Activated T-helper 17 cell treated with anti-CD3 and anti-CD28 coated beads, Interleukin-2, amount 50 U/mL, for 72 hours (primary cell): Measurements from ENCODE around the gene MMD2. TPM values are rescaled to one million over a fixed set of nuclear protein-coding genes. Genes with fewer than 3 reads are reported as not detected.

ENCODE experiments used
- ATAC-seq: fragments of 150-1000 bp; cut with Tn5 transposase; replicated peaks from 2 replicates; pipeline ENCODE4 v1.10.0; 2021; ENCODE audit warnings: mild to moderate bottlenecking, moderate library complexity
- H3K27ac Mint-ChIP-seq: one replicate; pipeline ENCODE4 v1.8.0; 2022; ENCODE audit warnings: mixed read lengths
- H3K27me3 Mint-ChIP-seq: one replicate; pipeline ENCODE4 v1.8.0; 2022; ENCODE audit warnings: mixed read lengths
- H3K36me3 Mint-ChIP-seq: one replicate; pipeline ENCODE4 v1.8.0; 2022; ENCODE audit warnings: low read depth, mild to moderate bottlenecking, mixed read lengths
- H3K4me1 Mint-ChIP-seq: one replicate; pipeline ENCODE4 v1.8.0; 2022; ENCODE audit warnings: mixed read lengths
- H3K4me3 Mint-ChIP-seq: one replicate; pipeline ENCODE4 v1.8.0; 2022; ENCODE audit warnings: mild to moderate bottlenecking, mixed read lengths
- H3K9me3 Mint-ChIP-seq: one replicate; pipeline ENCODE4 v1.8.0; 2022; ENCODE audit warnings: mixed read lengths
- total RNA-seq, 2 donors: library from RNA; stranded (reverse); gene quantifications; one replicate each; pipeline ENCODE4 v1.2.3, GENCODE V29; 2022

MMD2 gene
- total RNA-seq, 2 donors from 2014 or later = not detected

GRCh38 chr7:4878336-4879335, 80.4 kb downstream of the MMD2 start:
- no peak overlapping the region for H3K4me3 Mint-ChIP-seq

GRCh38 chr7:4876586-4876985, 82.4 kb downstream of the MMD2 start:
- H3K27me3 Mint-ChIP-seq = peaks cover 11% of the 10 kb centered on the region
- no peaks in the 10 kb centered on the region for H3K9me3 Mint-ChIP-seq
- H3K4me1 Mint-ChIP-seq = no peaks in the 10 kb centered on the region
- no peaks in the 10 kb centered on the region for H3K36me3 Mint-ChIP-seq
- no peak for ATAC-seq
- H3K27ac Mint-ChIP-seq = no peak overlapping the region
- no peak overlapping the region for H3K4me3 Mint-ChIP-seq

More at GRCh38 chr7:4878336-4879335, 80.4 kb downstream of the MMD2 start:
- Mint-ChIP-seq H3K9me3 (no peaks in the 10 kb centered on the region), H3K36me3 (no peaks in the 10 kb centered on the region), H3K27ac (no peak overlapping the region), H3K27me3 (peaks cover 15% of the 10 kb centered on the region), H3K4me1 (peaks cover 6% of the 10 kb centered on the region)
- no peak for ATAC-seq

- Mint-ChIP-seq H3K9me3 (no peaks in the 10 kb centered on the region), H3K27ac (no peak overlapping the region), H3K4me1 (no peaks in the 10 kb centered on the region), H3K27me3 (peaks cover 12% of the 10 kb centered on the region), H3K36me3 (no peaks in the 10 kb centered on the region), H3K4me3 (no peak overlapping the region)
- ATAC-seq = no peak
Measured at GRCh38 chr7:4875391-4875790, 83.6 kb downstream of the MMD2 start.

GRCh38 chr7:4873071-4873944, 85.7 kb downstream of the MMD2 start:
- no peak for ATAC-seq
- no peak overlapping the region for H3K27ac Mint-ChIP-seq
- H3K9me3 Mint-ChIP-seq = no peaks in the 10 kb centered on the region
- H3K27me3 Mint-ChIP-seq = peaks cover 17% of the 10 kb centered on the region
- H3K4me1 Mint-ChIP-seq = no peaks in the 10 kb centered on the region
- no peak overlapping the region for H3K4me3 Mint-ChIP-seq
- no peaks in the 10 kb centered on the region for H3K36me3 Mint-ChIP-seq

GRCh38 chr7:4871930-4872675, 86.9 kb downstream of the MMD2 start:
- Mint-ChIP-seq H3K9me3 (no peaks in the 10 kb centered on the region), H3K4me1 (no peaks in the 10 kb centered on the region), H3K36me3 (no peaks in the 10 kb centered on the region), H3K4me3 (no peak overlapping the region), H3K27ac (no peak overlapping the region), H3K27me3 (peaks cover 17% of the 10 kb centered on the region)
- no peak for ATAC-seq

GRCh38 chr7:4871056-4871680, 87.8 kb downstream of the MMD2 start:
- H3K27me3 Mint-ChIP-seq = peaks cover 17% of the 10 kb centered on the region
- no peak for ATAC-seq
- H3K27ac Mint-ChIP-seq = no peak overlapping the region
- H3K4me3 Mint-ChIP-seq = no peak overlapping the region
- H3K9me3 Mint-ChIP-seq = no peaks in the 10 kb centered on the region
- no peaks in the 10 kb centered on the region for H3K36me3 Mint-ChIP-seq
- H3K4me1 Mint-ChIP-seq = no peaks in the 10 kb centered on the region

- Mint-ChIP-seq H3K27ac (no peak overlapping the region), H3K4me3 (no peak overlapping the region), H3K27me3 (peaks cover 37% of the 10 kb centered on the region), H3K36me3 (no peaks in the 10 kb centered on the region), H3K9me3 (peaks cover 5% of the 10 kb centered on the region), H3K4me1 (no peaks in the 10 kb centered on the region)
- no peak for ATAC-seq
Measured at GRCh38 chr7:4868493-4868892, 90.5 kb downstream of the MMD2 start.

- Mint-ChIP-seq H3K9me3 (peaks cover 8% of the 10 kb centered on the region), H3K27ac (no peak overlapping the region), H3K4me1 (no peaks in the 10 kb centered on the region), H3K27me3 (peaks cover 36% of the 10 kb centered on the region), H3K4me3 (no peak overlapping the region), H3K36me3 (no peaks in the 10 kb centered on the region)
- ATAC-seq = no peak
Measured at GRCh38 chr7:4866528-4867496, 92.2 kb downstream of the MMD2 start.

GRCh38 chr7:4862156-4862555, 96.8 kb downstream of the MMD2 start:
- no peak for ATAC-seq
- no peaks in the 10 kb centered on the region for H3K4me1 Mint-ChIP-seq
- H3K4me3 Mint-ChIP-seq = no peak overlapping the region
- peaks cover 8% of the 10 kb centered on the region for H3K9me3 Mint-ChIP-seq
- H3K27ac Mint-ChIP-seq = no peak overlapping the region
- peaks cover 48% of the 10 kb centered on the region for H3K27me3 Mint-ChIP-seq
- H3K36me3 Mint-ChIP-seq = no peaks in the 10 kb centered on the region

GRCh38 chr7:4861673-4862072, 97.3 kb downstream of the MMD2 start, which contains the start of gene PAPOLB:
Gene PAPOLB (minus strand): TSS chr7:4862030. CDS start chr7:4861810, 220 bp downstream.
- Mint-ChIP-seq H3K9me3 (peaks cover 8% of the 10 kb centered on the region), H3K27me3 (peaks cover 49% of the 10 kb centered on the region), H3K4me1 (no peaks in the 10 kb centered on the region), H3K36me3 (no peaks in the 10 kb centered on the region), H3K27ac (no peak within 1 kb of the TSS), H3K4me3 (no peak within 1 kb of the TSS)
- ATAC-seq = no peak

GRCh38 chr7:4861227-4861626, 97.8 kb downstream of the MMD2 start:
- Mint-ChIP-seq H3K27ac (no peak overlapping the region), H3K36me3 (no peaks in the 10 kb centered on the region), H3K4me3 (no peak overlapping the region), H3K9me3 (peaks cover 8% of the 10 kb centered on the region), H3K27me3 (peaks cover 49% of the 10 kb centered on the region), H3K4me1 (no peaks in the 10 kb centered on the region)
- no peak for ATAC-seq

GRCh38 chr7:4857189-4857588, 101.8 kb downstream of the MMD2 start:
- Mint-ChIP-seq H3K4me1 (no peaks in the 10 kb centered on the region), H3K9me3 (no peaks in the 10 kb centered on the region), H3K4me3 (no peak overlapping the region), H3K36me3 (no peaks in the 10 kb centered on the region), H3K27me3 (peaks cover 22% of the 10 kb centered on the region), H3K27ac (no peak overlapping the region)
- ATAC-seq = no peak
